Vagina (tissue), 2 donors: Measurements from ENCODE around the gene LDLRAD4. TPM values are rescaled to one million over a fixed set of nuclear protein-coding genes. Genes with fewer than 3 reads are reported as not detected.

Experiments
- DNase-seq, 2 donors: peaks; one replicate each; pipeline ENCODE4 v3.0.0-alpha.2; 2017; ENCODE audit errors: extremely low spot score in 2 of 2
- H3K27ac ChIP-seq: fragments of 200-600 bp; sonication (generic); one replicate; pipeline ENCODE4 v1.5.1; 2019
- H3K27me3 ChIP-seq: fragments of 200-600 bp; sonication (generic); one replicate; pipeline ENCODE4 v1.5.1; 2019
- H3K36me3 ChIP-seq, 2 donors: fragments of 200-600 bp; sonication (generic); one replicate each; pipeline ENCODE4 v1.5.1; 2017 to 2019
- H3K4me1 ChIP-seq: fragments of 200-600 bp; sonication (generic); one replicate; pipeline ENCODE4 v1.5.1; 2019
- H3K4me3 ChIP-seq, 2 donors: fragments of 200-600 bp; sonication (generic); 1 replicate in 1 of 2; 2 replicates in 1 of 2; pipeline ENCODE4 v1.5.1; 2016 to 2019
- H3K9me3 ChIP-seq: fragments of 200-600 bp; sonication (generic); one replicate; pipeline ENCODE4 v1.5.1; 2019
- POLR2A ChIP-seq, 2 donors: fragments of 450-650 bp; IDR thresholded peaks; one replicate each; pipeline ENCODE4 v1.6.1; 2017; ENCODE audit warnings: antibody characterized with exemption in 2 of 2, mild to moderate bottlenecking in 2 of 2, moderate library complexity in 2 of 2
- POLR2AphosphoS5 ChIP-seq, 2 donors: sonication (generic); formaldehyde crosslinking; IDR thresholded peaks; one replicate each; pipeline ENCODE4 v1.9.0; 2017; ENCODE audit warnings: antibody characterized with exemption in 2 of 2, mild to moderate bottlenecking in 2 of 2, low read depth in 1 of 2; ENCODE audit not compliant: insufficient read depth in 1 of 2
- intact Hi-C: fragments of 100-400 bp; cut with DNase I; formaldehyde crosslinking; loops from one replicate; pipeline ENCODE4 v1.15.1; 2023
- total RNA-seq: library from RNA; depleted of rRNA; stranded (reverse); fragments of >200 nt; gene quantifications from one replicate; pipeline ENCODE4 v1.2.3, GENCODE V29; 2016
- TF ChIP-seq, protein P1 (sequence below), 3 experiments: fragments of 450-650 bp in 2 of 3; fragments of 200-600 bp in 1 of 3; sonication (generic) in 1 of 3; IDR thresholded peaks; one replicate each; pipeline ENCODE4 v1.5.1; 2017 to 2019; ENCODE audit warnings: antibody characterized with exemption in 3 of 3, mild to moderate bottlenecking in 2 of 3, moderate library complexity in 2 of 3

Gene LDLRAD4
- total RNA-seq, 1 donor from 2014 or later, result 24.3 TPM

DNA sequence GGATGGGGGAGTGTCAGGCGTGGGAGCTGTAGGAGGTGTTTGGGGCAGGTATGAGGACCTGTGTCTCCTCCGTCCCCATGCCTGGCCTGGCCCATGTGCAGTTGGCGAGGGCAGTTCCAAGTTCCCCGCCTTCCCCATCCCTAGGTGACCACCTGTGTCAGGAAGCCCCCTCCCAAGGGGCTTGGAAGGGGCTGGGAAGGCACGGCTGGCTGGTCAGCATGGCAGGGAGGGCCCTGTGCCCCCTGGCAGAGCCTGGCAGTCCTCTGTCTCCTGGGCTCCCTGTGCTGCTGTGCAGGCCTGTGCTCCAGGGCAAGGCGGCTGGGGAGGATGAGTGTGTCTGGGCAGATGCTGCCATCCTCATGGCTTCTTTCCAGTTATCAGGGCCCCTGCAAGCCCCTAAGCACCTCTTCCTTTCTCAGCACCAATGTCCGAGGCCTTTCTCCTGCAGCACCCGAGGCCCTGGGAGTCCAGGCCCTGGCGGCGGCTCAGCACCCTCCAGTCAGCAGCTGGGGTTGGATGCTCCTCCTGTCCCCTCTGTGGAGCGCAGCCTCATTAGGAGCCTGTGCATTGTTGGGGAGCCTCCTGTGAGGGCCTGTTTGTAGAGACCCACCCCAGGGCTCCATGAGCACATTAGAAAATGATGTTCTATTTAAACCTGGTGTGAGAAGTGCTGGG lies 406.1 kb downstream of the LDLRAD4 start:
- no peak overlapping the region for H3K27ac ChIP-seq
- H3K27me3 ChIP-seq, result no peaks in the 10 kb centered on the region
- DNase-seq, result peak in 1 of 2 donors; percentile 86
- H3K9me3 ChIP-seq, result no peaks in the 10 kb centered on the region
- H3K4me3 ChIP-seq, result no peak overlapping the region
- no peaks in the 10 kb centered on the region for H3K4me1 ChIP-seq
- H3K36me3 ChIP-seq, result no peaks in the 10 kb centered on the region
- intact Hi-C loops, result no loop called here
- TF ChIP-seq POLR2A (IDR thresholded peaks at IDR 0.05) (no peak), POLR2AphosphoS5 (IDR thresholded peaks at IDR 0.05; ENCODE audit: insufficient read depth in 1 of 2, low read depth in 1 of 2) (no peak)
- TF ChIP-seq, protein P1, sequence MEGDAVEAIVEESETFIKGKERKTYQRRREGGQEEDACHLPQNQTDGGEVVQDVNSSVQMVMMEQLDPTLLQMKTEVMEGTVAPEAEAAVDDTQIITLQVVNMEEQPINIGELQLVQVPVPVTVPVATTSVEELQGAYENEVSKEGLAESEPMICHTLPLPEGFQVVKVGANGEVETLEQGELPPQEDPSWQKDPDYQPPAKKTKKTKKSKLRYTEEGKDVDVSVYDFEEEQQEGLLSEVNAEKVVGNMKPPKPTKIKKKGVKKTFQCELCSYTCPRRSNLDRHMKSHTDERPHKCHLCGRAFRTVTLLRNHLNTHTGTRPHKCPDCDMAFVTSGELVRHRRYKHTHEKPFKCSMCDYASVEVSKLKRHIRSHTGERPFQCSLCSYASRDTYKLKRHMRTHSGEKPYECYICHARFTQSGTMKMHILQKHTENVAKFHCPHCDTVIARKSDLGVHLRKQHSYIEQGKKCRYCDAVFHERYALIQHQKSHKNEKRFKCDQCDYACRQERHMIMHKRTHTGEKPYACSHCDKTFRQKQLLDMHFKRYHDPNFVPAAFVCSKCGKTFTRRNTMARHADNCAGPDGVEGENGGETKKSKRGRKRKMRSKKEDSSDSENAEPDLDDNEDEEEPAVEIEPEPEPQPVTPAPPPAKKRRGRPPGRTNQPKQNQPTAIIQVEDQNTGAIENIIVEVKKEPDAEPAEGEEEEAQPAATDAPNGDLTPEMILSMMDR (IDR thresholded peaks at IDR 0.05), result no peak

DNA sequence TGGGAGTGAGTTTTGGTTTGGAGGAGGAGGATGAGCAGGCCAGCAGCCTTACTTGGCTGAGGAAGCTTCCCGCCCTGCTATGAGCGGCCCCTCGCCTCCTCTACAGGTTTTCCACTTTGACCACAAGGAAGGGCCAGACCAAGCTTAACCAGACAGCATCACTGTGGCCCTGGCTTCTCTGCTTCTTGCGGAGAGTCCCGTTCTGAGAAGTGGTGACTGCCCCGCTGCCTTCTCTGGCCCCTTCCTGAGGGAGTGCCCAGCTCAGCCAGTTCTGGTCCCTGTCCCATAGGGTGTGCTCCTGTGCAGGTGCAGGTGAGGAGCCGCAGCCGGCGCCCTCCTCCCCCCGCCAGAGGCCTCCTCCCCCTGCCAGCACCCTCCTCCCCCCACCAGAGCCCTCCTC lies 406.8 kb downstream of the LDLRAD4 start:
- Histone ChIP-seq H3K9me3 (no peaks in the 10 kb centered on the region), H3K27ac (no peak overlapping the region), H3K27me3 (no peaks in the 10 kb centered on the region), H3K4me1 (no peaks in the 10 kb centered on the region), H3K4me3 (no peak overlapping the region), H3K36me3 (no peaks in the 10 kb centered on the region)
- intact Hi-C loops, result no loop called here
- peak in 1 of 2 donors; percentile 67 for DNase-seq
- TF ChIP-seq POLR2A (IDR thresholded peaks at IDR 0.05) (no peak), POLR2AphosphoS5 (IDR thresholded peaks at IDR 0.05; ENCODE audit: insufficient read depth in 1 of 2, low read depth in 1 of 2) (no peak)
- TF ChIP-seq, protein P1 (IDR thresholded peaks at IDR 0.05), result no peak

DNA sequence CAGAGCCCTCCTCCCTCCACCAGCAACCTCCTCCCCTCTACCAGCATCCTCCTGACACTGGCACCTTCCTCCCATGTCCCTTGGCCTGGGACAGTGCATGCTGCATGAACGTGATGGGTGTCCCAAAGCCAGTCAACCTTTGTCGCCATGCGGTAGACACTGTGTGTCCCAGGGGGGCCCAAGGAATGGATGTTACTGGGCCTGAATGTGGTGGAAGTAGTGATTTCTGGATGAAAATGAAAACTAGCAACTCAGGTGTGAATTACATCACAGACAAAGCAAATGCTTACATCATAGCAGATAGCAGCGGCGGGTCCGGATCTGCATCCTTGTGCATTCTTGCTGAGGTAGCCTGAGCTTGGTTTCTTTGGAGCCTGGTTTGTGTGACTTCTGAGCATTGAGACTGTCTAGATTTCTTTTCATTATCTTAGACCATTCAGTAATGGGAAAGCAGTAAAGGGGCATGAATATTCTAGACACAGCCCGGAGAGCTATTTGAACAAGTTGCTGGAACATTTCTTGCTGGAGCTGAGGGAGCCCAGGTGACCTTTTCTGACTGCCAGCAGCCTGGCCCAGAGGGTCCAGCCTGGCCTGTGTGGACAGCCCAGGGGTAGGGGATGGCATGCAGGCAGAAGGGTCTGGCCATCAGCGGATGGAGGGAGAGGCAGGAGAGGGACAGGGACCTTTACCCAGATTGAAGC lies 407.4 kb downstream of the LDLRAD4 start:
- no peaks in the 10 kb centered on the region for H3K36me3 ChIP-seq
- H3K27ac ChIP-seq, result no peak overlapping the region
- no peaks in the 10 kb centered on the region for H3K27me3 ChIP-seq
- intact Hi-C loops, result no loop called here
- H3K4me3 ChIP-seq, result no peak overlapping the region
- H3K9me3 ChIP-seq, result no peaks in the 10 kb centered on the region
- TF ChIP-seq POLR2A (IDR thresholded peaks at IDR 0.05), result no peak
- TF ChIP-seq, protein P1 (IDR thresholded peaks at IDR 0.05), result no peak
- TF ChIP-seq POLR2AphosphoS5 (IDR thresholded peaks at IDR 0.05; ENCODE audit: insufficient read depth in 1 of 2, low read depth in 1 of 2), result no peak
- no peaks in the 10 kb centered on the region for H3K4me1 ChIP-seq
- DNase-seq, result peak in 1 of 2 donors; percentile 58

DNA sequence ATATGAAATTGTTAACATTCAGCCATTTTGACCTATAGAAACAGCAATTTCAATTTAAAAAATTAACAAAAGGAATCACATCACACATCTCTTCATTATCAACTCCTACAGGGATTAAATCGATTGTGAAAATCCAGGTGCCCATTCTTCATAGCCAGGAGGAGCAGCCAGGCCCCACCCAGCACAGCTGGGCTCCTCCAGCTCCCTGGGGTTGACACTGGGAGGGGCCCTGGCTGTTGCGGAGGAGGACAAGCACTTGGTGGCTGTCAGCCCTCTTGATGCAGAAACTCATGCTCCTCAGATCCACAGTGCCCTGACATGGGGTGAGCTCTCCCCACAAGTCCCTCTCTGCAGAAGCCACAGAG lies 408.0 kb downstream of the LDLRAD4 start:
- no peak for TF ChIP-seq POLR2AphosphoS5 (IDR thresholded peaks at IDR 0.05; ENCODE audit: insufficient read depth in 1 of 2, low read depth in 1 of 2)
- TF ChIP-seq POLR2A (IDR thresholded peaks at IDR 0.05), result no peak
- TF ChIP-seq, protein P1 (IDR thresholded peaks at IDR 0.05), result no peak
- Histone ChIP-seq H3K27ac (no peak overlapping the region), H3K36me3 (no peaks in the 10 kb centered on the region), H3K9me3 (no peaks in the 10 kb centered on the region), H3K4me1 (no peaks in the 10 kb centered on the region), H3K4me3 (no peak overlapping the region), H3K27me3 (no peaks in the 10 kb centered on the region)
- intact Hi-C loops, result no loop called here
- peak in 1 of 2 donors; percentile 32 for DNase-seq

DNA sequence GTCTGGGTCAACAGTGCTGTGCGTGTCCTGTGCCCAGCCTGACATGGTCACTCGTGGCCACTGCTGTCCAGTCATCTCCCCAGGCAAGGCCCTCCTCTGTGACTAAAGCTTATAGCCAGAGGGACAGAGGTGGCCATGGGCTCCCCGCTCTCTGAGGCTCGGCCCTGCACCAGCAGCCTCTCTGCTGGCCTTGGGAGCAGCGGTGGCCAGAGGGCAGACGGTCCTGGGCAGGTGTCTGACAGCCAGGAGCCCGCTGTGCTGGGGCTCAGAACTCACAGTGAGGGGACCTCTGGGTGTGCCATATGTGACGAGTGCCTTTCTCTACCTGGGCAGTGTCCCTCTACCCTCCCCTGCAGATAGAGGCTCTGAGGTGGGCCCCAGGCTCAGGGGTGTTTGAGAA lies 409.1 kb downstream of the LDLRAD4 start:
- H3K27me3 ChIP-seq, result no peaks in the 10 kb centered on the region
- no peaks in the 10 kb centered on the region for H3K4me1 ChIP-seq
- no peak overlapping the region for H3K27ac ChIP-seq
- intact Hi-C loops, result no loop called here
- no peaks in the 10 kb centered on the region for H3K36me3 ChIP-seq
- TF ChIP-seq POLR2A (IDR thresholded peaks at IDR 0.05) (no peak), POLR2AphosphoS5 (IDR thresholded peaks at IDR 0.05; ENCODE audit: insufficient read depth in 1 of 2, low read depth in 1 of 2) (no peak)
- TF ChIP-seq, protein P1 (IDR thresholded peaks at IDR 0.05), result no peak
- no peak for DNase-seq
- no peaks in the 10 kb centered on the region for H3K9me3 ChIP-seq
- H3K4me3 ChIP-seq, result no peak overlapping the region
